Bronchial epithelial cell (primary cell): ENCODE measurements around the gene GRM2. TPM values are rescaled to one million over a fixed set of nuclear protein-coding genes. Genes with fewer than 3 reads are reported as not detected.

Source experiments
- DNase-seq: peaks from one replicate; pipeline ENCODE4 v3.0.0-alpha.2; 2010; ENCODE audit warnings: low read depth
- FAIRE-seq: peaks from 2 replicates; lab custom pipeline; 2011; peaks lifted over from hg19 to GRCh38; lab: Jason Lieb, UNC
- H3K27me3 ChIP-seq: 2 replicates; pipeline ENCODE4 v1.5.1; 2011; ENCODE audit warnings: low read length; ENCODE audit not compliant: control insufficient read depth, insufficient read depth
- H3K36me3 ChIP-seq: 2 replicates; pipeline ENCODE4 v1.5.1; 2011; ENCODE audit warnings: low read length; ENCODE audit not compliant: control insufficient read depth, insufficient read depth
- H3K4me3 ChIP-seq: 2 replicates; pipeline ENCODE4 v1.5.1; 2011; ENCODE audit warnings: mild to moderate bottlenecking, low read depth, low read length, control low read depth
- total RNA-seq: library from RNA; depleted of rRNA; stranded (reverse); fragments of >200 nt; gene quantifications from 2 replicates; pipeline ENCODE4 v1.2.1, GENCODE V29; 2014
- TF ChIP-seq, protein P1 (sequence below): IDR thresholded peaks from 2 replicates; pipeline ENCODE4 v1.5.1; 2011; ENCODE audit warnings: mild to moderate bottlenecking, moderate library complexity, low read length, control low read depth, inconsistent platforms; ENCODE audit not compliant: insufficient read depth, severe bottlenecking

The GRM2 gene
- total RNA-seq, 1 donor from 2014 or later = under 0.01 TPM

DNA sequence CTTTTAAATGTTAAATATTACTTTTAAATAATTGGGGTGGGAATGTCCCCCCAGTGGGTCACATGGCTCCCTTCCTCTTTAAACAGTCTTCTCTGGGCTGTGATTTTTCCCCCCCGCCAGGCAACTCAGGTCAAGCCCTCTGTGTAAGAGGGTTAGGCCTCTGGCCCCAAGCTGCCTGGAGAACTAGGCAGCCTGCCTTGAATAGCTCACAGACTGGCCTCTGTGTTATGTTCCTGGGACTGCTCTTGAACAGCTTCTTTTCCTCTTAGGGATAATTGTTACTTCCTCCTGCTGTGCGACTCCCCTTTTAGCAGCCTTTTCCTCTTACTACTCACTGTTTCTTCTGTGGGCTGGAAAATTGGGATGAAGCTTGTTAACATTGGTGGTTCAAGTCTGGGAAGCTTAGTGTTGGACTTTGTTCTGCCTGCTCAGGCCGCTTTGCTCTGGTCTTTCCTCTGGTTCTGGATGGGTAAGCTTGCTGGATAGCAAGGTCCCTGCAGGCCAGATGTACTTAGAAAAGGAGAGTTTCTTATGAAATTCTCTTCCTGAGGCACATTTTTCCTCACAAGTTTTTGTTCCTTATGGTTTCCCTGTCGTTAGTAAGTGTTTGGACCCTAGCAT lies 33.6 kb upstream of the GRM2 start:
- no peak for DNase-seq
- H3K27me3 ChIP-seq = no peaks in the 10 kb centered on the region
- H3K36me3 ChIP-seq = no peaks in the 10 kb centered on the region
- TF ChIP-seq, protein P1, sequence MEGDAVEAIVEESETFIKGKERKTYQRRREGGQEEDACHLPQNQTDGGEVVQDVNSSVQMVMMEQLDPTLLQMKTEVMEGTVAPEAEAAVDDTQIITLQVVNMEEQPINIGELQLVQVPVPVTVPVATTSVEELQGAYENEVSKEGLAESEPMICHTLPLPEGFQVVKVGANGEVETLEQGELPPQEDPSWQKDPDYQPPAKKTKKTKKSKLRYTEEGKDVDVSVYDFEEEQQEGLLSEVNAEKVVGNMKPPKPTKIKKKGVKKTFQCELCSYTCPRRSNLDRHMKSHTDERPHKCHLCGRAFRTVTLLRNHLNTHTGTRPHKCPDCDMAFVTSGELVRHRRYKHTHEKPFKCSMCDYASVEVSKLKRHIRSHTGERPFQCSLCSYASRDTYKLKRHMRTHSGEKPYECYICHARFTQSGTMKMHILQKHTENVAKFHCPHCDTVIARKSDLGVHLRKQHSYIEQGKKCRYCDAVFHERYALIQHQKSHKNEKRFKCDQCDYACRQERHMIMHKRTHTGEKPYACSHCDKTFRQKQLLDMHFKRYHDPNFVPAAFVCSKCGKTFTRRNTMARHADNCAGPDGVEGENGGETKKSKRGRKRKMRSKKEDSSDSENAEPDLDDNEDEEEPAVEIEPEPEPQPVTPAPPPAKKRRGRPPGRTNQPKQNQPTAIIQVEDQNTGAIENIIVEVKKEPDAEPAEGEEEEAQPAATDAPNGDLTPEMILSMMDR = no peak
- no peak overlapping the region for H3K4me3 ChIP-seq
- no peak for FAIRE-seq

DNA sequence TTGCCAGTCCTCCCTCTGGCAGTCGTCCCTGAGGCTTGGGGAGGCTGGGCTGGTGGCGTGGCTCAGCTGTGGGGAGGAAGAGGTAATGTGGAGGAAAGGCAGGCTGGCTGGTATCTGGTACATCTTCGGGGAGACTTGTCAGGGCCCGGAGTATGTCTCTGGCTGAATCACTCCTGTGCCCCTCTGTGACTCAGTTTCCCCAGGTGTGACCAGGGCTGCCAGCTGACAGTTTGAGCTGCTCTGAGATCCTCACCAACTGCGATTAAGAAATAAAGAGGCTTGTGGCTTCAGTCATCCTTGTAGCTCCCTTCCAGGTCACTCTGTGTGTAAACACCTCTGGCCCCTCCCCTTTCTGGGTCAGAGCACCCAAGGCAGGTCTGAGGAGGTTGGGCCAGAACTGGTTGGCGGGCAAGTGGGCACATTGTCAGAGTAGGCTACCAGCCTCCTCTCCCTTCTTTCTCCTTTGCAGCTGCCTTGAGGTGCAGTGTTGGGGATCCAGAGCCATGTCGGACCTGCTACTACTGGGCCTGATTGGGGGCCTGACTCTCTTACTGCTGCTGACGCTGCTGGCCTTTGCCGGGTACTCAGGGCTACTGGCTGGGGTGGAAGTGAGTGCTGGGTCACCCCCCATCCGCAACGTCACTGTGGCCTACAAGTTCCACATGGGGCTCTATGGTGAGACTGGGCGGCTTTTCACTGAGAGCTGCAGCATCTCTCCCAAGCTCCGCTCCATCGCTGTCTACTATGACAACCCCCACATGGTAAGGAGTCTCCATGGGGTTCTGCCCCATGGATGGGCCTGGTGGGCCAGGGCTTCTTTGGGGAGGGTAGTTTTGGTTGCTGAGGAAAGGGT lies 32.8 kb upstream of the GRM2 start:
- DNase-seq (no peak), FAIRE-seq (peak; percentile 83)
- H3K4me3 ChIP-seq = no peak overlapping the region
- TF ChIP-seq, protein P1 = no peak
- no peaks in the 10 kb centered on the region for H3K27me3 ChIP-seq
- H3K36me3 ChIP-seq = no peaks in the 10 kb centered on the region

DNA sequence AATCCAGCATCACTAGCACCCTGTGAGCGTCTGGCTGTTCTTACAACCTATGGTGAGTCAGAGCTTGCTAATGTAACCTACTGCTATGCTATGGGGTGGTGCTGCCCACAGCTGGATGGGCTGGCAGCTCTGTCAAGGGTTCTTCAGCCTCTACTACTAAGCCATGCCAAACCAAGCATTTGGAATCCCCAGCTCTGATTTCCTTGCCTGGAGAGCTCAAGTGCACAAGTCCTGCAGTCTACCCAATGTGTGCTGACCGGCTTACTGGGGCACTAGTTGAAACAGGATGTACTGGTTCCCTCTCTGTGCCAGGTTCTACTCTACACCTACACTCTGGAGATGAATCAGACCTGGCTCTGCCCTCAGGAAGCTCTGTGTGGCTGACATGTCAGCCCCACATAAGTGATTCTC lies 31.7 kb upstream of the GRM2 start:
- no peaks in the 10 kb centered on the region for H3K27me3 ChIP-seq
- peak; percentile 86 for FAIRE-seq
- no peak overlapping the region for H3K4me3 ChIP-seq
- TF ChIP-seq, protein P1 = no peak
- H3K36me3 ChIP-seq = no peaks in the 10 kb centered on the region
- peak; percentile 90 for DNase-seq

DNA sequence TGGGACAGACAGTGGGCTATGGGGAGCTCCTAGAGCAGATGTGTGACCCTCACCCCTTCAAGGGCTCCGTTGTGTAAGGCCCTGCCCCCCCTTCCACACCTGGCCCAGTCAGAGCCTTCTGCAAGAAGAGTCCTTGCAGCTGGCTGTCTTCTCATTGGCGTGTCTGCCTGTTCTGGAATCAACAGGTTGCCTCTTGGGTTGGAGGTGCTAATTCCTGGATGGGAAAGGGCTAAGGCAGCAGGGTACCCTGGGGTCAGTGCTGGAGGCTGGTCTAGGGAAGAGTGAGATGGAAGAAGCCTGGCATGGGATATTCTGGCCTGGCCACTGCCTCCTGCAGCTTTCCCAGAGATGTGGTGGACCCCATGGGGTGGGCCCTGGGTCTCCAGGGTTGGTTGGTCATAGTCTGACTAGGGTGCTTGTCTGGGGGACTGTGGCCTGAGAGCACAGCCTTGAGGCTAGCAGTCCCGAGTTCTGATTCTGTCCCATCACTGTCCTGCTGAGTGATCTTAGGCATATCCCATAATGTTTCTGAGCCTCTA lies 30.7 kb upstream of the GRM2 start:
- DNase-seq (no peak), FAIRE-seq (no peak)
- no peak overlapping the region for H3K4me3 ChIP-seq
- TF ChIP-seq, protein P1 = no peak
- H3K27me3 ChIP-seq = no peaks in the 10 kb centered on the region
- H3K36me3 ChIP-seq = no peaks in the 10 kb centered on the region

DNA sequence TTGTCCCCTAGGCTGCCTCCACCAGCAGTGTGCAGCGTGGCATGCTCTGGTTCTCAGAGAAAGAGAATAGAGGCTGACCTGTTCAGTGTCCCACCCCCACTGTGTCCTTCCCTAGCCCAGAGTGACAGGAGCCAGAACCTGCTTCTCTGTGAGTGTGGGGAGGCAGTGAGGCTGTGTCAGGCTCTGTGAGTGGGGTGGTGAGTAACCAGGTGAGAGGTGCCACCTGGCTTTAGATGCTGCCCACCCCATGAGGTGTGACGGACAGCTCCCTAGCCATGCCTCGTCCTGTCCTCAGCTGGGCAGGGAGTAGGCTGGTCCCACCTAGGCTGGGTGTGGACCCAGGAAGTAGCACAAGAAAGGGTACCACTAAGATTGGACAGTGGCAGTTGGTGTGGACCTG lies 29.5 kb upstream of the GRM2 start:
- Histone ChIP-seq H3K4me3 (no peak overlapping the region), H3K36me3 (no peaks in the 10 kb centered on the region), H3K27me3 (no peaks in the 10 kb centered on the region)
- FAIRE-seq (peak; percentile 60), DNase-seq (no peak)
- TF ChIP-seq, protein P1 = no peak
